Measurements from ENCODE around the gene TRIB2. TPM values are rescaled to one million over a fixed set of nuclear protein-coding genes. Genes with fewer than 3 reads are reported as not detected.
A peak's percentile ranks its signal among the peaks of the same experiment; 100 is the strongest.

TRIB2 gene
- polyA plus RNA-seq, 1 of the 3 experiments (the other 2 are of a cell fraction), result 27.5 TPM

DNA sequence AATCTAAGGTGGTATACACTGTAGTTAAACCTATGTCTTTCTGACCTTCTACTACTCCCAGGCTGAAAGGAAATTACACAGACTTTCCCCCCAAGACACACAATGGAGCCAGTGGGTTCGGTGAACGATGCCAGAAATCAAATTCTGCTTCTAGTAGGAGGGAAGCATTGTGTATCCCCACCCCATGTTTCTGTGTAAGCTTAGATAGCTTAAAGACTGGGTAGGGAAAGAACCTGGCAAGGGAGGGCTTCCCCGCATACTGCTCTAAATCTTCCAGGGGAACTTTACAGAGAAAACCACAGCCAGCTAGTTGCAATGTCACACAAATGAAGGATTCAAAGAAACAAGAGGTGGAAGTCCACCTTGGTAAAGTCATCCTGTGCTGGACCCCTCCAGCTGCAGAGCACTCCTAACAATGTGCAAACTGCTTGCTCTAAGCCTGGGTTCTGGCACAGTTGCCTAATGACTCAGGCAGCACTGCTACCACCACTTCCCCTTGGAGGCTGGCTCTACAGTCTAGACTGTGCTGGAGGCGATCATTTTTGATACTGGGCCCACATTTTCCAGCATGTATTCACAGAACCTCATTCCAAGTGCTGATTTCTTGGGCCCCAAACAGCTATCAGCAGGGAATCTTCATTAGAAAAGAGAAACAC, 47.5 kb downstream of the TRIB2 start:
- no peaks in the 10 kb centered on the region for H3K9me3 ChIP-seq
- WGBS (ENCODE audit: low lambda C conversion rate), result 81% methylated on average over 4 of the region's 4 CpGs
- H3K79me2 ChIP-seq (ENCODE audit: insufficient read depth), result no peaks in the 10 kb centered on the region
- H3K9ac ChIP-seq, result no peak overlapping the region
- H3K36me3 ChIP-seq (replicated peaks in 1 of 2; ENCODE audit: control insufficient read depth in 1 of 2, insufficient read depth in 2 of 2, low read length in 1 of 2), result no peaks in the 10 kb centered on the region
- H3K27me3 ChIP-seq (ENCODE audit: insufficient read depth), result no peaks in the 10 kb centered on the region
- H3K4me1 ChIP-seq (ENCODE audit: control insufficient read depth in 1 of 2, insufficient read depth in 2 of 2, low read depth in 1 of 2, low read length in 1 of 2), result peaks cover 0 to 43% of the 10 kb centered on the region in 2 experiments; a peak in 2 of 4 replicates
- H3K4me2 ChIP-seq, result no peak overlapping the region
- DNase-seq, result no peak
- ChIA-PET CTCF (interaction anchor here (0.6 to 1.6 kb wide), 5 partner anchors 8 to 243 kb away, joined by 3 read pairs; no protein-coding TSS in a partner anchor), POLR2A (no interaction called here)
- no peaks in the 10 kb centered on the region for H3K9me2 ChIP-seq
- no peak for TF ChIP-seq MEF2A (IDR thresholded peaks at IDR 0.05; ENCODE audit: borderline replicate concordance, low read depth)
- TF ChIP-seq NRF1 (IDR thresholded peaks at IDR 0.05; ENCODE audit: low read depth, low read length), result no peak
- TF ChIP-seq, protein P1, sequence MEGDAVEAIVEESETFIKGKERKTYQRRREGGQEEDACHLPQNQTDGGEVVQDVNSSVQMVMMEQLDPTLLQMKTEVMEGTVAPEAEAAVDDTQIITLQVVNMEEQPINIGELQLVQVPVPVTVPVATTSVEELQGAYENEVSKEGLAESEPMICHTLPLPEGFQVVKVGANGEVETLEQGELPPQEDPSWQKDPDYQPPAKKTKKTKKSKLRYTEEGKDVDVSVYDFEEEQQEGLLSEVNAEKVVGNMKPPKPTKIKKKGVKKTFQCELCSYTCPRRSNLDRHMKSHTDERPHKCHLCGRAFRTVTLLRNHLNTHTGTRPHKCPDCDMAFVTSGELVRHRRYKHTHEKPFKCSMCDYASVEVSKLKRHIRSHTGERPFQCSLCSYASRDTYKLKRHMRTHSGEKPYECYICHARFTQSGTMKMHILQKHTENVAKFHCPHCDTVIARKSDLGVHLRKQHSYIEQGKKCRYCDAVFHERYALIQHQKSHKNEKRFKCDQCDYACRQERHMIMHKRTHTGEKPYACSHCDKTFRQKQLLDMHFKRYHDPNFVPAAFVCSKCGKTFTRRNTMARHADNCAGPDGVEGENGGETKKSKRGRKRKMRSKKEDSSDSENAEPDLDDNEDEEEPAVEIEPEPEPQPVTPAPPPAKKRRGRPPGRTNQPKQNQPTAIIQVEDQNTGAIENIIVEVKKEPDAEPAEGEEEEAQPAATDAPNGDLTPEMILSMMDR (IDR thresholded peaks at IDR 0.05), result no peak
- TF ChIP-seq SMC3 (IDR thresholded peaks at IDR 0.05; ENCODE audit: low read depth, low read length), result no peak
- TF ChIP-seq, protein P2, sequence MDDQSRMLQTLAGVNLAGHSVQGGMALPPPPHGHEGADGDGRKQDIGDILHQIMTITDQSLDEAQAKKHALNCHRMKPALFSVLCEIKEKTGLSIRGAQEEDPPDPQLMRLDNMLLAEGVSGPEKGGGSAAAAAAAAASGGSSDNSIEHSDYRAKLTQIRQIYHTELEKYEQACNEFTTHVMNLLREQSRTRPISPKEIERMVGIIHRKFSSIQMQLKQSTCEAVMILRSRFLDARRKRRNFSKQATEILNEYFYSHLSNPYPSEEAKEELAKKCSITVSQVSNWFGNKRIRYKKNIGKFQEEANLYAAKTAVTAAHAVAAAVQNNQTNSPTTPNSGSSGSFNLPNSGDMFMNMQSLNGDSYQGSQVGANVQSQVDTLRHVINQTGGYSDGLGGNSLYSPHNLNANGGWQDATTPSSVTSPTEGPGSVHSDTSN (IDR thresholded peaks at IDR 0.05), result no peak
- TF ChIP-seq MXI1 (IDR thresholded peaks at IDR 0.05; ENCODE audit: low read depth, low read length), result no peak
- no peak for TF ChIP-seq YY1 (IDR thresholded peaks at IDR 0.05; ENCODE audit: low read depth)
- TF ChIP-seq, protein P3, sequence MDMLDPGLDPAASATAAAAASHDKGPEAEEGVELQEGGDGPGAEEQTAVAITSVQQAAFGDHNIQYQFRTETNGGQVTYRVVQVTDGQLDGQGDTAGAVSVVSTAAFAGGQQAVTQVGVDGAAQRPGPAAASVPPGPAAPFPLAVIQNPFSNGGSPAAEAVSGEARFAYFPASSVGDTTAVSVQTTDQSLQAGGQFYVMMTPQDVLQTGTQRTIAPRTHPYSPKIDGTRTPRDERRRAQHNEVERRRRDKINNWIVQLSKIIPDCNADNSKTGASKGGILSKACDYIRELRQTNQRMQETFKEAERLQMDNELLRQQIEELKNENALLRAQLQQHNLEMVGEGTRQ (IDR thresholded peaks at IDR 0.05; ENCODE audit: borderline replicate concordance, low read depth, low read length), result no peak
- H3K27ac ChIP-seq (ENCODE audit: low read depth in 2 of 2, low read length in 1 of 2), result peak overlapping the region in 1 of 2 experiments; percentile 65; a peak in 2 of 4 replicates
- H3K4me3 ChIP-seq (ENCODE audit: low read depth in 2 of 2, low read length in 1 of 2), result no peak overlapping the region
- no peak overlapping the region for H2AFZ ChIP-seq (ENCODE audit: low read depth)
- H3F3A ChIP-seq (replicated peaks; ENCODE audit: insufficient read depth), result no peaks in the 10 kb centered on the region
- H4K20me1 ChIP-seq (ENCODE audit: insufficient read depth), result no peaks in the 10 kb centered on the region

DNA sequence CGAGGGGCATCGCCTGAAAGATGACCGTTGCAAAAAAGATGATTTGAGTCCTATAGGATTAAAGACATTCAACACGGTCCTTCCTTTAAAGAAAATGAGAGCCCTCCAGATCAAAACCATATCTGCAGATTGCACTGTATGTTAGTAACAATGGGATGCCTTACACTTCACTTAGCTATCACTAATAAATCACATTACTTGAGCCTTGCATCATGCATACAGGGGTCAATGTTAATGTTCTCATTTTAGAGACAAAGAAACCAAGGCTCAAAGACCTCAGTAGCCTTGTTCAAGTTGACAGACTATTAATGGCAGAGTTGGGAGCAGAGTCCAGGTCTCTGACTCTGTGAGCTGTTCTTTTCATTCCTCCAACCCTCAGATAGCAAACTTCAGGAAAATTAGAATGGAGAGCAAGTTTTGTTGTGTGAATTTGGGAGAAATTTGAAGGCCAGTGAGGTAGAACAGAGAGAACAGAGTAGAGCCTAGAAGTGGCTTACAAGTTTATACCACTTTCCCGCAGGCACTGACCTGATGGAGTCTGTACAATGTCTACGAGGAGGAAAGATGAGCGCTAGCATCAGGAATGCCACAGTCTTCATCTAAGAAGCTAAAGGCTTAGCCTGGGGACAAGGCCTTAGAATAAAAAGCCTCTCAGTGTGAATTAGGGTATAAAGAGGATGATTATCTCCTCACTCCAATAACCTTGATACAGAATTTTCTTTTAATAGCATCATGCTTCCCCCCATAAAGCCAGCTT, 48.3 kb downstream of the TRIB2 start:
- no peaks in the 10 kb centered on the region for H3K27me3 ChIP-seq (ENCODE audit: insufficient read depth)
- H3K9ac ChIP-seq, result no peak overlapping the region
- H3F3A ChIP-seq (replicated peaks; ENCODE audit: insufficient read depth), result no peaks in the 10 kb centered on the region
- H2AFZ ChIP-seq (ENCODE audit: low read depth), result 0 out of 2 replicates have a peak overlapping the region, but pooled peaks have one; percentile 2
- H3K36me3 ChIP-seq (replicated peaks in 1 of 2; ENCODE audit: control insufficient read depth in 1 of 2, insufficient read depth in 2 of 2, low read length in 1 of 2), result no peaks in the 10 kb centered on the region
- H3K79me2 ChIP-seq (ENCODE audit: insufficient read depth), result no peaks in the 10 kb centered on the region
- TF ChIP-seq EP300 (IDR thresholded peaks at IDR 0.05; ENCODE audit: borderline replicate concordance in 1 of 2, low read depth in 1 of 2, low read length in 1 of 2) (no peak), FOSL2 (IDR thresholded peaks at IDR 0.05; ENCODE audit: borderline replicate concordance, low read depth) (0 out of 2 replicates have a peak, but pooled peaks have one; percentile 10), SIN3A (IDR thresholded peaks at IDR 0.05; ENCODE audit: borderline replicate concordance, low read depth, low read length) (no peak), RCOR1 (IDR thresholded peaks at IDR 0.05; ENCODE audit: low read length) (no peak), ELF1 (IDR thresholded peaks at IDR 0.05) (no peak), NFIC (IDR thresholded peaks at IDR 0.05; ENCODE audit: borderline replicate concordance) (no peak), TCF12 (IDR thresholded peaks at IDR 0.05) (peak; percentile 49; the same call in 1 of the 2 replicates)
- TF ChIP-seq, protein P2 (IDR thresholded peaks at IDR 0.05), result 0 out of 2 replicates have a peak, but pooled peaks have one; percentile 17
- TF ChIP-seq, protein P3 (IDR thresholded peaks at IDR 0.05; ENCODE audit: borderline replicate concordance, low read depth, low read length), result no peak
- H3K4me2 ChIP-seq, result no peak overlapping the region
- H3K9me2 ChIP-seq, result no peaks in the 10 kb centered on the region
- H3K9me3 ChIP-seq, result no peaks in the 10 kb centered on the region
- H4K20me1 ChIP-seq (ENCODE audit: insufficient read depth), result no peaks in the 10 kb centered on the region
- H3K4me3 ChIP-seq (ENCODE audit: low read depth in 2 of 2, low read length in 1 of 2), result no peak overlapping the region
- peaks cover 0 to 38% of the 10 kb centered on the region in 2 experiments; a peak in 2 of 4 replicates for H3K4me1 ChIP-seq (ENCODE audit: control insufficient read depth in 1 of 2, insufficient read depth in 2 of 2, low read depth in 1 of 2, low read length in 1 of 2)
- H3K27ac ChIP-seq (ENCODE audit: low read depth in 2 of 2, low read length in 1 of 2), result peak overlapping the region in 1 of 2 experiments; percentile 65; a peak in 2 of 4 replicates
- POLR2A ChIA-PET, result no interaction called here
- CTCF ChIA-PET, result interaction anchor here (0.6 to 1.8 kb wide), 7 partner anchors 9 to 242 kb away, joined by 3 to 6 read pairs (median 3); no protein-coding TSS in a partner anchor
- WGBS (ENCODE audit: low lambda C conversion rate), result 77% methylated on average over 7 of the region's 7 CpGs
- DNase-seq, result no peak
